Stimulated activated CD4-positive, alpha-beta T cell treated with anti-CD3 and anti-CD28 coated beads, Interleukin-2, amount 100 ng/mL, for 4 hours (primary cell): ENCODE results near the gene ZNF763.
"Not testable (repeated sequence)": the region's sequence is repeated elsewhere in the genome, so short reads cannot be mapped to it uniquely, and the experiment has no call there.

ENCODE experiments used
- DNase-seq: peaks from one replicate; pipeline ENCODE4 v3.0.0-alpha.2; 2020; ENCODE audit warnings: low read depth

ZNF763 gene

GRCh38 chr19:11964858-11965645, at the start of gene ZNF763:
Gene ZNF763 (plus strand): TSS chr19:11965040. CDS start chr19:11965209, 169 bp downstream.
- DNase-seq = peak; percentile 78

- no peak for DNase-seq
These were observed 42.9 kb upstream of the ZNF763 start for GRCh38 chr19:11921852-11922495.

GRCh38 chr19:11924886-11925650, 39.8 kb upstream of the ZNF763 start, which contains the start of gene ZNF700:
Gene ZNF700 (plus strand): TSS chr19:11925107. CDS start chr19:11925211, 104 bp downstream.
- peak; percentile 87 for DNase-seq

GRCh38 chr19:11925651-11926187, 39.1 kb upstream of the ZNF763 start:
- not testable (repeated sequence) for DNase-seq

GRCh38 chr19:11927227-11927626, 37.6 kb upstream of the ZNF763 start:
- DNase-seq = no peak

- no peak for DNase-seq
These were observed 33.8 kb upstream of the ZNF763 start for GRCh38 chr19:11931051-11931450.

- no peak for DNase-seq
These were observed 33.3 kb upstream of the ZNF763 start for GRCh38 chr19:11931513-11931912.

GRCh38 chr19:11935829-11936228, 29.0 kb upstream of the ZNF763 start:
- not testable (repeated sequence) for DNase-seq

- not testable (repeated sequence) for DNase-seq
These were observed 26.5 kb upstream of the ZNF763 start for GRCh38 chr19:11938383-11938782.

- DNase-seq = not testable (repeated sequence)
These were observed 23.4 kb upstream of the ZNF763 start for GRCh38 chr19:11941361-11941887.

- DNase-seq = no peak
These were observed 22.6 kb upstream of the ZNF763 start for GRCh38 chr19:11942008-11942842.

- DNase-seq = no peak
These were observed 22.1 kb upstream of the ZNF763 start for GRCh38 chr19:11942843-11943108.

- DNase-seq = no peak
These were observed 20.2 kb upstream of the ZNF763 start for GRCh38 chr19:11944656-11945055.

GRCh38 chr19:11948646-11949045, 16.2 kb upstream of the ZNF763 start:
- no peak for DNase-seq

GRCh38 chr19:11949201-11949600, 15.6 kb upstream of the ZNF763 start:
- DNase-seq = no peak

- DNase-seq = not testable (repeated sequence)
These were observed 15.2 kb upstream of the ZNF763 start for GRCh38 chr19:11949614-11950080.

GRCh38 chr19:11950312-11950711, 14.5 kb upstream of the ZNF763 start:
- DNase-seq = no peak

- DNase-seq = peak; percentile 64
These were observed 1.1 kb upstream of the ZNF763 start for GRCh38 chr19:11963566-11964355.

GRCh38 chr19:11964496-11964857, 363 bp upstream of the ZNF763 start:
- no peak for DNase-seq

GRCh38 chr19:11970174-11970573, 5.3 kb downstream of the ZNF763 start:
- no peak for DNase-seq
